Forelimb muscle (tissue), 1 donor: Measurements from ENCODE around the gene RASL10A. TPM values are rescaled to one million over a fixed set of nuclear protein-coding genes. Genes with fewer than 3 reads are reported as not detected.
A peak's percentile ranks its signal among the peaks of the same experiment; 100 is the strongest.

Experiments used
- DNase-seq: peaks from one replicate; pipeline ENCODE4 v3.0.0-alpha.2; 2013; ENCODE audit warnings: low read depth
- polyA plus RNA-seq: library from polyadenylated mRNA; unstranded; fragments of 120-200 nt; gene quantifications from one replicate; pipeline ENCODE4 v1.2.1, GENCODE V29; 2013; ENCODE audit not compliant: insufficient read length

Gene RASL10A
- polyA plus RNA-seq, 1 donor: 2.5 TPM

GRCh38 chr22:29323641-29324040 lies 8.1 kb upstream of the RASL10A start:
- DNase-seq: no peak

- no peak for DNase-seq
Observed at GRCh38 chr22:29320546-29320945, 5.0 kb upstream of the RASL10A start.

- no peak for DNase-seq
Observed at GRCh38 chr22:29319072-29319471, 3.6 kb upstream of the RASL10A start.

GRCh38 chr22:29317827-29318454 lies 2.4 kb upstream of the RASL10A start:
- DNase-seq: no peak

- DNase-seq: no peak
Observed at GRCh38 chr22:29316141-29316828, 788 bp upstream of the RASL10A start.

- no peak for DNase-seq
Observed at GRCh38 chr22:29314537-29315285, 786 bp downstream of the RASL10A start.

- DNase-seq: no peak
Observed at GRCh38 chr22:29313576-29314466, 1.7 kb downstream of the RASL10A start.

- DNase-seq: no peak
Observed at GRCh38 chr22:29313126-29313575, 2.3 kb downstream of the RASL10A start.

- DNase-seq: no peak
Observed at GRCh38 chr22:29312218-29313125, 3.0 kb downstream of the RASL10A start.

GRCh38 chr22:29311464-29312217 lies 3.9 kb downstream of the RASL10A start:
- DNase-seq: no peak

GRCh38 chr22:29310863-29311339 lies 4.6 kb downstream of the RASL10A start:
- peak; percentile 91 for DNase-seq

- no peak for DNase-seq
Observed at GRCh38 chr22:29310065-29310862, 5.2 kb downstream of the RASL10A start.

- no peak for DNase-seq
Observed at GRCh38 chr22:29309332-29310064, 6.0 kb downstream of the RASL10A start.

- no peak for DNase-seq
Observed at GRCh38 chr22:29308791-29309262, 6.7 kb downstream of the RASL10A start.

- no peak for DNase-seq
Observed at GRCh38 chr22:29308148-29308790, 7.2 kb downstream of the RASL10A start.

- DNase-seq: no peak
Observed at GRCh38 chr22:29307596-29308147, 7.8 kb downstream of the RASL10A start.
